Sigmoid colon (tissue), 7 donors: Measurements from ENCODE around the gene MTX1. TPM values are rescaled to one million over a fixed set of nuclear protein-coding genes. Genes with fewer than 3 reads are reported as not detected.
"Not testable (repeated sequence)": the region's sequence is repeated elsewhere in the genome, so short reads cannot be mapped to it uniquely, and the experiment has no call there.

Source experiments
- DNase-seq: peaks from one replicate; pipeline ENCODE4 v3.0.0-alpha.2; 2019
- H3K27ac ChIP-seq, 4 donors: fragments of 200-600 bp; sonication (generic); one replicate each; pipeline ENCODE4 v1.5.1; 2016 to 2019; ENCODE audit warnings: mild to moderate bottlenecking in 1 of 4
- H3K27me3 ChIP-seq, 3 donors: fragments of 200-600 bp; sonication (generic); one replicate each; pipeline ENCODE4 v1.5.1; 2019; ENCODE audit warnings: mild to moderate bottlenecking in 1 of 3
- H3K36me3 ChIP-seq, 4 donors: fragments of 200-600 bp; sonication (generic); one replicate each; pipeline ENCODE4 v1.5.1; 2016 to 2019
- H3K4me1 ChIP-seq, 4 donors: fragments of 200-600 bp; sonication (generic); one replicate each; pipeline ENCODE4 v1.5.1; 2017 to 2019
- H3K4me3 ChIP-seq, 4 donors: fragments of 200-600 bp; sonication (generic); one replicate each; pipeline ENCODE4 v1.5.1; 2017 to 2019; ENCODE audit warnings: mild to moderate bottlenecking in 2 of 4, moderate library complexity in 1 of 4
- H3K9me3 ChIP-seq, 4 donors: fragments of 200-600 bp in 3 of 4; sonication (generic) in 3 of 4; one replicate each; pipeline versions ENCODE4 v1.5.1 to v1.6.1; 2013 to 2019
- EP300 ChIP-seq, 4 donors: sonication (generic); formaldehyde crosslinking; IDR thresholded peaks; one replicate each; pipeline ENCODE4 v1.6.1; 2017; ENCODE audit warnings: antibody characterized with exemption in 4 of 4
- POLR2A ChIP-seq, 2 donors: fragments of 450-650 bp; IDR thresholded peaks; one replicate each; pipeline ENCODE4 v1.6.1; 2016; ENCODE audit warnings: antibody characterized with exemption in 2 of 2, mild to moderate bottlenecking in 2 of 2, moderate library complexity in 2 of 2
- POLR2AphosphoS5 ChIP-seq, 4 donors: sonication (generic); formaldehyde crosslinking; IDR thresholded peaks; one replicate each; pipeline ENCODE4 v1.6.1; 2017; ENCODE audit warnings: antibody characterized with exemption in 4 of 4
- WGBS, 2 donors: extraction: QIAGEN DNeasy Blood & Tissue Kit; methylation state at CpG; one replicate each; pipeline ENCODE4 v1.1.7; 2013; 5-methylcytosine and 5-hydroxymethylcytosine counted together
- intact Hi-C: fragments of 100-400 bp; cut with DNase I; formaldehyde crosslinking; loops from one replicate; pipeline ENCODE4 v1.15.1; 2023
- polyA plus RNA-seq, 3 donors: library from polyadenylated mRNA; stranded (reverse); fragments of 200-250 nt; gene quantifications; one replicate each; pipeline ENCODE4 v1.2.3, GENCODE V29; 2013
- total RNA-seq, 4 donors: library from RNA; depleted of rRNA; stranded (reverse); fragments of >200 nt; gene quantifications; one replicate each; pipeline ENCODE4 v1.1.0, GENCODE V29; 2016
- TF ChIP-seq, protein P1 (sequence below), 4 experiments: fragments of 450-650 bp in 3 of 4; fragments of 200-600 bp in 1 of 4; IDR thresholded peaks; one replicate each; pipeline ENCODE4 v1.5.1; 2016 to 2019; ENCODE audit warnings: antibody characterized with exemption in 4 of 4, mild to moderate bottlenecking in 3 of 4, moderate library complexity in 2 of 4
- donor health status: healthy with polysubstance abuse.
- donor health status: Bipolar disorder and iron deficiency.
- donor health status: healthy.

Gene MTX1
- total and polyA plus RNA-seq, 7 donors: 15.5 to 69.7 (median 29.8) TPM

GRCh38 chr1:155228096-155228427, 19.6 kb downstream of the MTX1 start:
- TF ChIP-seq POLR2AphosphoS5 (IDR thresholded peaks at IDR 0.05) (no peak), EP300 (IDR thresholded peaks at IDR 0.05) (no peak), POLR2A (IDR thresholded peaks at IDR 0.05) (no peak)
- TF ChIP-seq, protein P1, sequence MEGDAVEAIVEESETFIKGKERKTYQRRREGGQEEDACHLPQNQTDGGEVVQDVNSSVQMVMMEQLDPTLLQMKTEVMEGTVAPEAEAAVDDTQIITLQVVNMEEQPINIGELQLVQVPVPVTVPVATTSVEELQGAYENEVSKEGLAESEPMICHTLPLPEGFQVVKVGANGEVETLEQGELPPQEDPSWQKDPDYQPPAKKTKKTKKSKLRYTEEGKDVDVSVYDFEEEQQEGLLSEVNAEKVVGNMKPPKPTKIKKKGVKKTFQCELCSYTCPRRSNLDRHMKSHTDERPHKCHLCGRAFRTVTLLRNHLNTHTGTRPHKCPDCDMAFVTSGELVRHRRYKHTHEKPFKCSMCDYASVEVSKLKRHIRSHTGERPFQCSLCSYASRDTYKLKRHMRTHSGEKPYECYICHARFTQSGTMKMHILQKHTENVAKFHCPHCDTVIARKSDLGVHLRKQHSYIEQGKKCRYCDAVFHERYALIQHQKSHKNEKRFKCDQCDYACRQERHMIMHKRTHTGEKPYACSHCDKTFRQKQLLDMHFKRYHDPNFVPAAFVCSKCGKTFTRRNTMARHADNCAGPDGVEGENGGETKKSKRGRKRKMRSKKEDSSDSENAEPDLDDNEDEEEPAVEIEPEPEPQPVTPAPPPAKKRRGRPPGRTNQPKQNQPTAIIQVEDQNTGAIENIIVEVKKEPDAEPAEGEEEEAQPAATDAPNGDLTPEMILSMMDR (IDR thresholded peaks at IDR 0.05): no peak
- DNase-seq: no peak
- H3K4me3 ChIP-seq: peak overlapping the region; percentile 6 to 63 (median 56)

DNA sequence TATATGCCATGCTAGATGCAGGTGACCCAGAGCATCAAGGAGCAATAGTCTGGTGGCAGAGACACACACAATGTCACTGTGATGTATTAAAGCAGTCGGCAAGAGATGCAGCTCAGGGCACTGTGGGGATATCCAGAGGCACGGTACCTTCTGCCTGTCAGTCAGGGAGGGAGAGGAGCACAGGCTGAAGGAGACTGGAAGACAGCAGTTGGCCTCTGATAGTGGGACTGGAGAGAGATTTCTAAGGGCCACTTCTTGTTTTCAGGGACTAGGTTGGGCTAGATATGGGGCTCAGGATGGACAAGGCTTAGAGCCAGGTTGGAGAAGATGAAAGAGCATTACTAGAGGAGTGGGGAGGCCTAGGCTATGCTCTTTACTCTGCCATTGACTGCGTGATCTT, 22.8 kb downstream of the MTX1 start:
- DNase-seq, H3K36me3 ChIP-seq, H3K27me3 ChIP-seq, H3K9me3 ChIP-seq, H3K4me3 ChIP-seq, intact Hi-C loops: not testable (repeated sequence)
- H3K27ac ChIP-seq: peak overlapping the region in 3 of 4 donors; percentile 66 to 73 (median 72)
- WGBS, 2 donors: 66 to 82% methylated on average over 3 of the region's 3 CpGs
- peaks cover 0 to 32% (median 27%) of the 10 kb centered on the region in 4 donors for H3K4me1 ChIP-seq

More at GRCh38 chr1:155228096-155228427, 19.6 kb downstream of the MTX1 start:
- peak overlapping the region; percentile 85 to 93 (median 90) for H3K27ac ChIP-seq
- H3K36me3 ChIP-seq: no peaks in the 10 kb centered on the region
- H3K9me3 ChIP-seq: no peaks in the 10 kb centered on the region
- peaks cover 0 to 52% (median 43%) of the 10 kb centered on the region in 4 donors for H3K4me1 ChIP-seq
- intact Hi-C loops: loop anchor here (5.0 kb wide), 1 partner anchor 56 kb away; the partner anchor contains the start of genes KRTCAP2 and TRIM46
- WGBS, 2 donors: 52 to 67% methylated on average over 9 of the region's 9 CpGs
- H3K27me3 ChIP-seq: no peaks in the 10 kb centered on the region

- DNase-seq: peak; percentile 81
- intact Hi-C loops: not testable (repeated sequence)
- 80 to 82% methylated on average over 13 of the region's 13 CpGs for WGBS, 2 donors
Observed at GRCh38 chr1:155232001-155232978, 23.8 kb downstream of the MTX1 start.

DNA sequence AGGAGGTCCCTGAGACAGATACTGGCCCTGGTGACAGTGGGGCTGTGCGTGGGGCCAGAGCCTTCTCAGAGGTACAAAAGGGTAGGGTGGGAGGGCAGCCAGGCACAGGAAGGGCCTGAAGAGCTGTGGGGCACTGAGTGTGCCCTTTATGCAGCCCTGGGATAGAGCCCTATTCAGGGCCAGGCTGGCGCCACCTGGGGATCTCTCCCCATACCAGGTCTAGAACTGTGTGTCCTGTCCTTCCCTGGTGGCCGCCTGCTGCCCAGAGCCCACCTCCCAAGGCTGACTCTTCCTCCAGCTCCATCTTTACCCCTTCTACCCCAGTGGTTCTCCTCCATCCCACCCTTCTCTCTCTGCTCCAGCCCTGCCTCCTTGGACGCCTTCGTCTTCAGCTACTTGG, 25.0 kb downstream of the MTX1 start:
- DNase-seq, H3K27me3 ChIP-seq, H3K27ac ChIP-seq, intact Hi-C loops, H3K4me3 ChIP-seq, H3K9me3 ChIP-seq: not testable (repeated sequence)
- 73 to 93% methylated on average over 1 to 2 of the region's 5 CpGs for WGBS, 2 donors
- peaks cover 0 to 23% (median 12%) of the 10 kb centered on the region in 4 donors for H3K36me3 ChIP-seq
- peaks cover 0 to 17% (median 13%) of the 10 kb centered on the region in 4 donors for H3K4me1 ChIP-seq

More at GRCh38 chr1:155232001-155232978, 23.8 kb downstream of the MTX1 start:
- not testable (repeated sequence) for H3K27me3 ChIP-seq, H3K9me3 ChIP-seq, H3K4me3 ChIP-seq
- H3K4me1 ChIP-seq: peaks cover 0 to 23% (median 20%) of the 10 kb centered on the region in 4 donors
- peaks cover 0 to 15% (median 10%) of the 10 kb centered on the region in 4 donors for H3K36me3 ChIP-seq
- H3K27ac ChIP-seq: peak overlapping the region; percentile 58 to 73 (median 69)

DNA sequence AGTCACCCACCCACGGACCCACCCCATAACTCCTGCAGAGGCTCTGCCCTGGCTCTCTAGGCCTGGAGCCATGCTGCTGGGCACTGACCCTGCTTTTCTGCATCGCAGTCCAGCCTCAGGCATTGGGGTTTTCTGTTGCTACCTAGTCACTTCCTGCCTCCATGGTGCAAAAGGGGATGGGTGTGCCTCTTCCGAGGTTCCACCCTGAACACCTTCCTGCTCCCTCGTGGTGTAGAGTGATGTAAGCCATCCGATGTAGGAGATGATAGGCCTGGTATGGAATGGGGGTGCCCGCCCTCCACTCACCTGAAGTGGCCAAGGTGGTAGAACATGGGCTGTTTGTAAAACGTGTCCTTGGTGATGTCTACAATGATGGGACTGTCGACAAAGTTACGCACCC, 26.9 kb downstream of the MTX1 start:
- H3K27ac ChIP-seq, H3K27me3 ChIP-seq, intact Hi-C loops, DNase-seq, H3K9me3 ChIP-seq, H3K4me3 ChIP-seq: not testable (repeated sequence)
- H3K4me1 ChIP-seq: peaks cover 0 to 23% (median 18%) of the 10 kb centered on the region in 4 donors
- WGBS, 2 donors: 84 to 93% methylated on average over 8 to 9 of the region's 9 CpGs
- H3K36me3 ChIP-seq: peaks cover 0 to 36% (median 12%) of the 10 kb centered on the region in 4 donors

DNA sequence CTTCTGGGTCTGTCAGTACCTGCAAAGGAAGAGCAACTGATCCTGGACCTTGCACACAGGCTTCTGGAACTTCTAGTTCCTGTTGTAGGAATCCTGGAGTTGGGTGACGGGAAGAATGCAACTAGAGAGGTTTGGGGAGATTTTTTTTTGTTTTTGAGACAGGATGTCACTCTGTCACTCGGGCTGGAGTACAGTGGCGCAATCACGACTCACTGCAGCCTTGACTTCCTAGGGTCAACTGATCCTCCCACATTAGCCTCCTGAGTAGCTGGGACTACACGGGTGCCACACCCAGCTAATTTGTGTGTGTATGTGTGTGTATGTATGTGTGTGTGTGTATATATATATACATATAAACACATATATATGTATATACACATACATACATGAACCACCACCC, 28.0 kb downstream of the MTX1 start:
- Histone ChIP-seq H3K27me3 (no peaks in the 10 kb centered on the region), H3K27ac (no peak overlapping the region), H3K4me1 (peaks cover 0 to 31% (median 26%) of the 10 kb centered on the region in 4 donors), H3K4me3 (no peak overlapping the region), H3K9me3 (no peaks in the 10 kb centered on the region), H3K36me3 (peaks cover 0 to 36% (median 12%) of the 10 kb centered on the region in 4 donors)
- WGBS, 2 donors: 79 to 80% methylated on average over 5 of the region's 5 CpGs
- no peak for DNase-seq
- intact Hi-C loops: no loop called here
- TF ChIP-seq POLR2AphosphoS5 (IDR thresholded peaks at IDR 0.05) (no peak), EP300 (IDR thresholded peaks at IDR 0.05) (no peak), POLR2A (IDR thresholded peaks at IDR 0.05) (no peak)
- TF ChIP-seq, protein P1 (IDR thresholded peaks at IDR 0.05): no peak
